Thoracic aorta (tissue), 2 donors: ENCODE data around the gene PEAK3. TPM values are rescaled to one million over a fixed set of nuclear protein-coding genes. Genes with fewer than 3 reads are reported as not detected.

Source experiments
- ATAC-seq: fragments of 150-250 bp; one replicate; pipeline ENCODE4 v1.8.0; 2017; ENCODE audit warnings: low read depth; ENCODE audit not compliant: insufficient number of reproducible peaks, low FRiP score
- DNase-seq: peaks from one replicate; pipeline ENCODE4 v3.0.0-alpha.2; 2020; ENCODE audit warnings: low spot score
- H3K27ac ChIP-seq, 2 donors: fragments of 200-600 bp; sonication (generic); 1 replicate in 1 of 2; 2 replicates in 1 of 2; pipeline ENCODE4 v1.5.1; 2016; ENCODE audit warnings: mild to moderate bottlenecking in 2 of 2, moderate library complexity in 2 of 2
- H3K27me3 ChIP-seq: fragments of 200-600 bp; sonication (generic); replicated peaks from 2 replicates; pipeline ENCODE4 v1.6.0; 2016; ENCODE audit warnings: mild to moderate bottlenecking; ENCODE audit not compliant: insufficient read depth
- H3K36me3 ChIP-seq: fragments of 200-600 bp; sonication (generic); one replicate; pipeline ENCODE4 v1.5.1; 2016
- H3K4me1 ChIP-seq, 2 donors: fragments of 200-600 bp; sonication (generic); 1 replicate in 1 of 2; 2 replicates in 1 of 2; pipeline versions ENCODE4 v1.5.1 to v1.6.0; 2016; ENCODE audit warnings: low read depth in 2 of 2, mild to moderate bottlenecking in 1 of 2; ENCODE audit not compliant: control insufficient read depth in 1 of 2
- H3K4me3 ChIP-seq: fragments of 200-600 bp; sonication (generic); 2 replicates; pipeline ENCODE4 v1.5.1; 2016; ENCODE audit warnings: mild to moderate bottlenecking
- H3K9me3 ChIP-seq: fragments of 200-600 bp; sonication (generic); 2 replicates; pipeline ENCODE4 v1.5.1; 2016
- total RNA-seq, 2 donors: library from RNA; depleted of rRNA; stranded (reverse); fragments of >200 nt; gene quantifications; one replicate each; pipeline versions ENCODE4 v1.1.0 to v1.2.3, GENCODE V29; 2016
- TF ChIP-seq, protein P1 (sequence below): fragments of 200-600 bp; sonication (generic); IDR thresholded peaks from one replicate; pipeline ENCODE4 v1.5.1; 2019; ENCODE audit warnings: antibody characterized with exemption

PEAK3 gene
- total RNA-seq, 2 donors from 2014 or later, result 1.2 to 3.0 TPM

DNA sequence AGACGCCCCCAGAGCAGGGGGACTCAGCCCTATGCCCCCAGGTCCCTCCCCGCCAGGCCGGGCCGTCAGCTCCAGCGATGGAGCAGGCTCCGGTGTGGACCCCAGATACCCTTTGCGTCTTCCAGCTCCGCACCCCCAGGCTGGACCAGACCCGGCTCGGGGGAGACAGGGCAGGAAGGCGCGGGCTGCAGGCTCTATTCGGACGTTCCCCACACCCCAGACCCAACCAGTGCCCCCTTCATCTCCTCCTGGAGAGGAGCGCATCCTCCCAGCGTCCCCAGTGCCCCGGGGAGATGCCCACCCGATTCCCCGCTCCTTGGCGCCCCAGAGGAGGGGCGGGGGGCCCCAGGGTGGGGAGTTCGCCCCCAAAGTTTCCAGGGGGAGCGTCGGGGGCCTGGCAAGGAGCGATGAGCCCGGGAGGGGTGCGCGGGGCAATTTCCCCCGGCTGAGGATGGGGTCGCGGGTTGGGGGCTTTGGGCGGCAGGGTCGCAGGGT lies 25.6 kb upstream of the PEAK3 start:
- H3K36me3 ChIP-seq, result no peaks in the 10 kb centered on the region
- no peak overlapping the region for H3K4me3 ChIP-seq
- H3K27me3 ChIP-seq, result peaks cover 14% of the 10 kb centered on the region
- no peak overlapping the region for H3K27ac ChIP-seq
- no peaks in the 10 kb centered on the region for H3K9me3 ChIP-seq
- DNase-seq (no peak), ATAC-seq (no peak)
- H3K4me1 ChIP-seq, result peaks cover 0 to 10% of the 10 kb centered on the region in 2 donors
- TF ChIP-seq, protein P1, sequence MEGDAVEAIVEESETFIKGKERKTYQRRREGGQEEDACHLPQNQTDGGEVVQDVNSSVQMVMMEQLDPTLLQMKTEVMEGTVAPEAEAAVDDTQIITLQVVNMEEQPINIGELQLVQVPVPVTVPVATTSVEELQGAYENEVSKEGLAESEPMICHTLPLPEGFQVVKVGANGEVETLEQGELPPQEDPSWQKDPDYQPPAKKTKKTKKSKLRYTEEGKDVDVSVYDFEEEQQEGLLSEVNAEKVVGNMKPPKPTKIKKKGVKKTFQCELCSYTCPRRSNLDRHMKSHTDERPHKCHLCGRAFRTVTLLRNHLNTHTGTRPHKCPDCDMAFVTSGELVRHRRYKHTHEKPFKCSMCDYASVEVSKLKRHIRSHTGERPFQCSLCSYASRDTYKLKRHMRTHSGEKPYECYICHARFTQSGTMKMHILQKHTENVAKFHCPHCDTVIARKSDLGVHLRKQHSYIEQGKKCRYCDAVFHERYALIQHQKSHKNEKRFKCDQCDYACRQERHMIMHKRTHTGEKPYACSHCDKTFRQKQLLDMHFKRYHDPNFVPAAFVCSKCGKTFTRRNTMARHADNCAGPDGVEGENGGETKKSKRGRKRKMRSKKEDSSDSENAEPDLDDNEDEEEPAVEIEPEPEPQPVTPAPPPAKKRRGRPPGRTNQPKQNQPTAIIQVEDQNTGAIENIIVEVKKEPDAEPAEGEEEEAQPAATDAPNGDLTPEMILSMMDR, result no peak

DNA sequence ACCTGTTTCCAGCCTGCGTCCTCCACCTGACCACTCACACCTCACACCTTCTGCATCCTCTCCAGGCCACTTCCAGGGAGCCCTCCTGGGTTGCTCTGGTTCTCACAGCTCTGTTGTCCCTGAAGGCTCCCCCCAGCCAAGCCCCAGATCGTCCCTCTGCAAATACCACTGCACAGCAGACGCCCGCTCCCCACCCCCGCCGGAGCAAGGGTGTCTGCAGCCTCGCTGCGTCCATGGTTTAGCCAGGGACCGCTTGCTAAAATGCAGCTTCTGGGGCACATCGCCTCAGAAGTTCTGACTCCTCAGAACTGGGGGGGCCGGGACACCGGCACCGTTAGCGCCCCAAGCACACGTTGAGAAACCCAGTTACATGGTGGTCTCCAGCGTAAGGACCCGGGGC lies 25.0 kb upstream of the PEAK3 start:
- TF ChIP-seq, protein P1, result no peak
- ATAC-seq (no peak), DNase-seq (no peak)
- H3K4me3 ChIP-seq, result no peak overlapping the region
- no peaks in the 10 kb centered on the region for H3K9me3 ChIP-seq
- no peak overlapping the region for H3K27ac ChIP-seq
- peaks cover 0 to 16% of the 10 kb centered on the region in 2 donors for H3K4me1 ChIP-seq
- peaks cover 12% of the 10 kb centered on the region for H3K27me3 ChIP-seq
- H3K36me3 ChIP-seq, result no peaks in the 10 kb centered on the region

DNA sequence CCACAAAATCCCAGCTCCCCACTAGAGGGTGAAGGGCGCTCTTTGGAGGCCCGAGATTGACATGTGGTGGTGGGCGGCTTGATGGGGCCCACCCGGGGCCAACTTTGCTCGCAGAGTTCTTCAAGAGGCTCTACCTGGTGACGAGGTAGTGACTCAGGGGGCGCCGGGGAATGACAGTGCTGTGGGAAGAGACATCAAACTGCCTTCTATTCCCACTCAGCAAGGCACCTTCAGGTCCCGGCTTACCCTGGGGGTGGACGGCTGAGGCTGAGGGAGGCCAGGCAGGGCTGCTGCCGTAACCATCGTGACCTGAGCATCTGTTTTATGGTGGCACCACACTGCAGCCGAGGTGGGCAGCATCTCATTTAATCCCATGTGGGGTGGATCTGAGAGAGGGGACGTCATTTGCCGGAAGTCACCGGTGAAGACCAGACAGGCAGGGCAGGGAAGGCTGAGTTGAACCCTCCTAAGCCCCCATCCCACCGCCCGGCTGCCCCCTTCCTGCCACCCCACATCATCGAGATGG lies 24.4 kb upstream of the PEAK3 start:
- H3K27ac ChIP-seq, result no peak overlapping the region
- no peak overlapping the region for H3K4me3 ChIP-seq
- TF ChIP-seq, protein P1, result no peak
- no peaks in the 10 kb centered on the region for H3K36me3 ChIP-seq
- H3K9me3 ChIP-seq, result no peaks in the 10 kb centered on the region
- peaks cover 12% of the 10 kb centered on the region for H3K27me3 ChIP-seq
- H3K4me1 ChIP-seq, result peaks cover 0 to 16% of the 10 kb centered on the region in 2 donors
- DNase-seq, result no peak
- no peak for ATAC-seq

GRCh38 chr19:2305452-2306280 lies 23.7 kb upstream of the PEAK3 start:
- Histone ChIP-seq H3K27ac (no peak overlapping the region), H3K27me3 (peaks cover 12% of the 10 kb centered on the region), H3K36me3 (no peaks in the 10 kb centered on the region), H3K4me1 (peaks cover 0 to 16% of the 10 kb centered on the region in 2 donors), H3K9me3 (no peaks in the 10 kb centered on the region), H3K4me3 (no peak overlapping the region)
- TF ChIP-seq, protein P1, result no peak
- DNase-seq (no peak), ATAC-seq (no peak)

DNA sequence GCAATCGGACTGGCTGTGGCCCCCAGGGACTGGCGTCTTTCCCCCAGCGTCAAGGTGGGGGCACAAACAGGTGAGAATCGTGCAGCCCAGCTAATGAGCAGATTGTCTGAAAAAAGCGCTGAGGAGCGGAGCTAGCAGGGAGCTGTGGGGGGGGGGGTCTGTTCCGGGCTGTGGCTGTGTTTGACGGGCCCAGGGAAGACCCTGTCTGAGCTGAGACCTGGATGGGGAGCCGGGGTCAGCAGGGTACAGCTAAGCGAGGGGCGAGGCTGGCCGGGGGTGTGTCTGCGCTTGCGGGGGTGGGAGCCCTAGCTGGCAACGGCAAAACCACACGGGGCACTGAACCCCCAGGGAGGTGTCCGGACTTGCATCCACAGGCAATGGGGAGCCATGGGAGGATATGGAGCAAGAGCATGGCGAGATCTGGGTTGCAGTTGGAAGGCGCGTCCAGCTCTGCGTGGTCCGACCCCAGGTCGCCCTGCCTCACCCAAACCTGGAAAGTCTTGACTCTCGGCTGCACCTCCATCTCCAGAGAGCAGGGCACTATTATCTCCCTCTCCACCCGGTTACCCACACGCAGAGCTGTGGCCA lies 21.3 kb upstream of the PEAK3 start:
- no peaks in the 10 kb centered on the region for H3K36me3 ChIP-seq
- peaks cover 7% of the 10 kb centered on the region for H3K27me3 ChIP-seq
- H3K9me3 ChIP-seq, result no peaks in the 10 kb centered on the region
- no peak overlapping the region for H3K27ac ChIP-seq
- TF ChIP-seq, protein P1, result no peak
- H3K4me1 ChIP-seq, result peaks cover 0 to 14% of the 10 kb centered on the region in 2 donors
- ATAC-seq (no peak), DNase-seq (no peak)
- no peak overlapping the region for H3K4me3 ChIP-seq
